HepG2 (cell line): ENCODE results near the gene ATP11C. TPM values are rescaled to one million over a fixed set of nuclear protein-coding genes. Genes with fewer than 3 reads are reported as not detected.

Source experiments
- ATAC-seq: fragments of 200-7000 bp; cut with Tn5 transposase; 3 replicates; pipeline ENCODE4 v1.9.1; 2020; ENCODE audit warnings: mild to moderate bottlenecking, moderate library complexity
- BruUV-seq: library from RNA; stranded (reverse); fragments of 400-500 nt; replicated peaks from 2 replicates; lab custom pipeline; 2021; lab: Mats Ljungman, UMichigan
- CTCF ChIA-PET: fragments of 300-600 bp; formaldehyde crosslinking; extraction: SDS; loops from one replicate; lab custom pipeline; 2021; ENCODE audit warnings: low total read pairs, inconsistent platforms, low intra/inter-chr PET ratio; lab: Yijun Ruan, JAX
- POLR2A ChIA-PET: fragments of 350-600 bp; sonication (Branson Sonifier 250); formaldehyde crosslinking; loops from one replicate; lab custom pipeline; 2020; ENCODE audit warnings: antibody characterized with exemption, inconsistent platforms; lab: Yijun Ruan, JAX
- DNase-seq: peaks from one replicate; pipeline ENCODE4 v3.0.0-alpha.2; 2015; ENCODE audit warnings: low spot score
- FAIRE-seq: peaks from 3 replicates; lab custom pipeline; 2011; peaks lifted over from hg19 to GRCh38; lab: Jason Lieb, UNC
- H2AFZ ChIP-seq: one replicate; pipeline ENCODE4 v1.6.1; 2011; ENCODE audit warnings: low read length, inconsistent platforms
- H3K27ac ChIP-seq: fragments of 300-600 bp; 3 replicates; pipeline ENCODE4 v1.8.0; 2011; ENCODE audit warnings: mixed run types, mild to moderate bottlenecking, mixed read lengths, low read length, inconsistent platforms; ENCODE audit not compliant: insufficient read depth; ENCODE audit errors: extremely low read length
- H3K27me3 ChIP-seq, 2 experiments: fragments of 200-600 bp in 1 of 2; 2 replicates in 1 of 2; 3 replicates in 1 of 2; pipeline versions ENCODE4 v1.6.0 to v1.8.0; 2011; ENCODE audit warnings: low read length in 2 of 2, mild to moderate bottlenecking in 2 of 2, moderate library complexity in 2 of 2, inconsistent platforms in 1 of 2; ENCODE audit not compliant: insufficient read depth in 2 of 2, control insufficient read depth in 1 of 2
- H3K36me3 ChIP-seq, 2 experiments: fragments of 200-600 bp in 1 of 2; replicated peaks in 1 of 2; 2 replicates in 1 of 2; 3 replicates in 1 of 2; pipeline versions ENCODE4 v1.5.1 to v1.8.0; 2011; ENCODE audit warnings: low read length in 2 of 2, inconsistent platforms in 1 of 2; ENCODE audit not compliant: insufficient read depth in 2 of 2, control insufficient read depth in 1 of 2
- H3K4me1 ChIP-seq: 2 replicates; pipeline ENCODE4 v1.5.1; 2012; ENCODE audit warnings: low read length, inconsistent platforms; ENCODE audit not compliant: insufficient read depth
- H3K4me2 ChIP-seq: 2 replicates; pipeline ENCODE4 v1.6.0; 2011; ENCODE audit warnings: low read depth, low read length, inconsistent platforms
- H3K4me3 ChIP-seq, 3 experiments: fragments of 200-600 bp in 1 of 3; sonication (generic), shearing (Covaris generic) in 1 of 3; replicated peaks in 1 of 3; 2 replicates each; pipeline ENCODE4 v1.5.1; 2011 to 2016; ENCODE audit warnings: low read length in 3 of 3, inconsistent platforms in 2 of 3, low read depth in 2 of 3, mild to moderate bottlenecking in 2 of 3, control low read depth in 1 of 3, mixed read lengths in 1 of 3; ENCODE audit not compliant: insufficient read depth in 1 of 3
- H3K79me2 ChIP-seq: one replicate; pipeline ENCODE4 v1.6.1; 2011; ENCODE audit warnings: low read length, inconsistent platforms; ENCODE audit not compliant: insufficient read depth
- H3K9ac ChIP-seq: 2 replicates; pipeline ENCODE4 v1.6.0; 2011; ENCODE audit warnings: mild to moderate bottlenecking, low read depth, low read length, inconsistent platforms; ENCODE audit not compliant: insufficient read depth
- H3K9me3 ChIP-seq: 2 replicates; pipeline ENCODE4 v1.5.1; 2012; ENCODE audit warnings: mild to moderate bottlenecking, low read length
- H4K20me1 ChIP-seq: 2 replicates; pipeline ENCODE4 v1.6.0; 2011; ENCODE audit warnings: inconsistent platforms, mild to moderate bottlenecking, low read length, moderate library complexity; ENCODE audit not compliant: insufficient read depth
- CBX5 ChIP-seq: sonication (generic); formaldehyde crosslinking; IDR thresholded peaks from 2 replicates; pipeline ENCODE4 v1.4.0; 2020; ENCODE audit warnings: missing genetic modification reagents, borderline replicate concordance
- JUND ChIP-seq: sonication (generic); formaldehyde crosslinking; IDR thresholded peaks from 2 replicates; pipeline ENCODE4 v1.8.0; 2022; ENCODE audit warnings: mild to moderate bottlenecking, missing genetic modification reagents
- NAIF1 ChIP-seq: sonication (generic); formaldehyde crosslinking; IDR thresholded peaks from 2 replicates; pipeline ENCODE4 v1.5.0; 2020; ENCODE audit warnings: mild to moderate bottlenecking, missing genetic modification reagents, borderline replicate concordance
- RFX1 ChIP-seq: fragments of 450-650 bp; IDR thresholded peaks from 2 replicates; pipeline ENCODE4 v1.6.1; 2017
- ZGPAT ChIP-seq: IDR thresholded peaks from 2 replicates; pipeline ENCODE4 v1.6.1; 2016; ENCODE audit warnings: mild to moderate bottlenecking
- ZNF12 ChIP-seq: sonication (generic); formaldehyde crosslinking; IDR thresholded peaks from 2 replicates; pipeline ENCODE4 v1.5.0; 2020; ENCODE audit warnings: missing genetic modification reagents
- ZNF18 ChIP-seq: sonication (generic); formaldehyde crosslinking; IDR thresholded peaks from 2 replicates; pipeline ENCODE4 v1.8.0; 2022; ENCODE audit warnings: mild to moderate bottlenecking, missing genetic modification reagents; ENCODE audit not compliant: insufficient replicate concordance
- WGBS: methylation state at CpG from one replicate; pipeline ENCODE4 v1.1.6; 2017; ENCODE audit warnings: low lambda C conversion rate; 5-methylcytosine and 5-hydroxymethylcytosine counted together
- in situ Hi-C: cut with HindIII; loops from 2 replicates; pipeline ENCODE4 v1.10.0; 2017; ENCODE audit warnings: low pct_unique_long_range_greater_than_20kb; ENCODE audit not compliant: extremely low pct_ligation_motif_present
- intact Hi-C: fragments of 100-400 bp; cut with micrococcal nuclease; formaldehyde crosslinking; loops from one replicate; pipeline ENCODE4 v1.10.0; 2022; ENCODE audit not compliant: unreplicated experiment
- polyA plus RNA-seq, 8 experiments: library from polyadenylated mRNA; depleted of rRNA in 3 of 8; stranded (reverse) in 7 of 8; unstranded in 1 of 8; fragments of >200 nt; fragmentation: Illumina TruSeq in 4 of 8; extraction: Trizol in 4 of 8; gene quantifications; 2 replicates each; pipeline versions ENCODE4 v1.2.1 to v1.2.3, GENCODE V29; 2011 to 2016; ENCODE audit warnings: low read depth in 4 of 8, missing spikeins in 1 of 8, mixed read lengths in 1 of 8; ENCODE audit not compliant: insufficient read depth in 1 of 8
- total RNA-seq, 5 experiments: library from RNA; depleted of rRNA; stranded (reverse); fragments of >200 nt; fragmentation: Illumina TruSeq; extraction: Trizol; gene quantifications; 2 replicates each; pipeline ENCODE4 v1.2.3, GENCODE V29; 2016; ENCODE audit warnings: low read depth in 1 of 5

The ATP11C gene
- total and polyA plus RNA-seq, 2 of the 13 experiments (the other 11 are each of a cell fraction or from before 2014, with no cell fraction given) = 8.5 to 16.9 TPM

- POLR2A ChIA-PET = no interaction called here
These were observed 130.8 kb downstream of the ATP11C start for GRCh38 chrX:139802048-139802447.

More at GRCh38 chrX:139802048-139802447, 130.8 kb downstream of the ATP11C start:
- TF ChIP-seq ZGPAT (CRISPR knock-in tag) (no peak), ZNF18 (CRISPR knock-in tag) (no peak), JUND (CRISPR knock-in tag) (no peak), CBX5 (CRISPR knock-in tag) (no peak), RFX1 (no peak), ZNF12 (CRISPR knock-in tag) (no peak), NAIF1 (no peak)
- TF ChIP-seq, all 625 proteins: peak for 0
- no TSS peak for BruUV-seq
- ATAC-seq = no peak
- in situ Hi-C loops (no loop called here), intact Hi-C loops (no loop called here)
- no peak overlapping the region for H3K27ac ChIP-seq
- no peak for DNase-seq
- no peaks in the 10 kb centered on the region for H3K27me3 ChIP-seq
- no peak overlapping the region for H2AFZ ChIP-seq
- no peaks in the 10 kb centered on the region for H3K4me1 ChIP-seq
- no peak for FAIRE-seq
- H3K79me2 ChIP-seq = no peaks in the 10 kb centered on the region
- H3K4me2 ChIP-seq = no peak overlapping the region
- no peaks in the 10 kb centered on the region for H4K20me1 ChIP-seq
- H3K4me3 ChIP-seq = no peak overlapping the region
- no peaks in the 10 kb centered on the region; a peak in 1 of 5 replicates for H3K36me3 ChIP-seq
- WGBS = 95% methylated on average over 4 of the region's 4 CpGs
- CTCF ChIA-PET = no interaction called here
- H3K9me3 ChIP-seq = no peaks in the 10 kb centered on the region
- no peak overlapping the region for H3K9ac ChIP-seq
